SKM-1 (cell line): ENCODE measurements around the gene UBTD2.
"Not testable (repeated sequence)": the region's sequence is repeated elsewhere in the genome, so short reads cannot be mapped to it uniquely, and the experiment has no call there.

Source experiments
- DNase-seq: peaks from one replicate; lab custom pipeline; 2025; ENCODE audit not compliant: unreplicated experiment; lab: John Stamatoyannopoulos, UW

UBTD2 gene

DNA sequence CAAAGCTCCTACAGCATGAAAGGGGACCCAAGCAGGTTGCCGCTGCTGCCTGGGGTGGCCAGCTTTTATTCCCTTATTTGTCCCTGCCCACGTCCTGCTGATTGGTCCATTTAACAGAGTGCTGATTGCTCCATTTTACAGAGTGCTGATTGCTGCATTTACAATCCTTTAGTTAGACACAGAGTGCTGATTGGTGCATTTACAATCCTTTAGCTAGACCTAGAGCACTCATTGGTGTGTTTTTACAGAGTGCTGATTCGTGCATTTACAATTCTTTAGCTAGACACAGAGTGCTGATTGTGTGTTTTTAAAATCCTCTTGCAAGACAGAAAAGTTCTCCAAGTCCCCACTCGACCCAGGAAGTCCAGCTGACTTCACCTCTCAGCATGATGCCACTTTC, 85.8 kb downstream of the UBTD2 start:
- not testable (repeated sequence) for DNase-seq

DNA sequence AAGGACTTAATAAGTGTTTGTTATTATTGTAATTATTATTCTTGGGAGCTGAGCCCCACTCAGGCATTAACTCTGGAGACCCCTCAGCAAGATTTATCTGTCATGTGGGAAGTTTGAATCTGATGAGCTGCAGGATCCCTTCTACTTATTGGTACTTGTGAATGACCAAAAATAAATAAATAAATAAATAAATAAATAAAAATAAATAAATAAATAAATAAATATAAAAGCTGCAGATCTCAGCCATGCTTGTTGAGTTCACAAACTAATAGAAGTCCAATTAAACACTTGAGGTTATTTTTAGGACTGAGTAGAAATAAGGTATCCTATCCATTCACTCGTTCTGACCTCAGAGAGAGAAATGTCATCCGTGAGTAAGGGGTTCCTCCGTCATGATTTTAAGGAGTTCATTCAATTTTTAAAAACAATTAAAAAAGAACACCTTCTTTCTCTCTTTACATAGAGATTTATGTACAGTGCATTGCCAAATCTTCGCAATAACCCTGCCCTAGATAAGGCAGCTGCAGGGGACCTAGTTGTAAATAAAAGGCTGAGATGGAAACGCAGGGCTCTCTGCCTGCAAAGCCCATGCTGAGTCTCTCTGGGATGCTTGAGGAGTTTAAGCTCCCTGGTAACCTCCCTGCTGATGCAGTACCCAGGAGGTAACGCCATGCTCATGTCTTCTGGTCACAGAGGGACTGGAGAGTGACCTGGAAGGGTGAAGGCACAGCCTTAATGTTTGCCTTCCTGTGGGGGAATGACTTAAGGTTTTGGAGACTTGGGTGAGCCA, 88.4 kb downstream of the UBTD2 start:
- DNase-seq = no peak

DNA sequence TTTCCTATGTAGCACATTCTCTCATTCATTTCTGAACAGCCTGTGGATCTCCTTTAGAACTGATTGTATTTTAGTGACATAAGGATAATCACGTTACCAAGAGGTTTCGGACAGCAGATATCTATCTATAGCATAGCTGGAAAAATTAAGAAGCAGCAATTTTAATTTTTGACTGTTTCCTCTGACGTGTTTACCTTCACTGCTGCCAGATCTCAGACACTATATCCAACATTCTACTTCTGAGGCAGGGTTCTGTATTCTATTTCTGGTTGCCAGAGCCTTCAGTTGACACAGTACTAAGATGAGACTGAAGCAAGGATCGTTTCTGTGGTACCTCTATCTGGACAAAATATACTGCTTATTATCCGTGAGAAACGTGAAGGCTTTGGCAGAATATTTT, 89.7 kb downstream of the UBTD2 start, which contains the start of gene EFCAB9:
Gene EFCAB9, plus strand, starts transcription at position 301 of the 400 bp plus-strand sequence. Its CDS starts 1 bp downstream, at position 302.
- DNase-seq = no peak

DNA sequence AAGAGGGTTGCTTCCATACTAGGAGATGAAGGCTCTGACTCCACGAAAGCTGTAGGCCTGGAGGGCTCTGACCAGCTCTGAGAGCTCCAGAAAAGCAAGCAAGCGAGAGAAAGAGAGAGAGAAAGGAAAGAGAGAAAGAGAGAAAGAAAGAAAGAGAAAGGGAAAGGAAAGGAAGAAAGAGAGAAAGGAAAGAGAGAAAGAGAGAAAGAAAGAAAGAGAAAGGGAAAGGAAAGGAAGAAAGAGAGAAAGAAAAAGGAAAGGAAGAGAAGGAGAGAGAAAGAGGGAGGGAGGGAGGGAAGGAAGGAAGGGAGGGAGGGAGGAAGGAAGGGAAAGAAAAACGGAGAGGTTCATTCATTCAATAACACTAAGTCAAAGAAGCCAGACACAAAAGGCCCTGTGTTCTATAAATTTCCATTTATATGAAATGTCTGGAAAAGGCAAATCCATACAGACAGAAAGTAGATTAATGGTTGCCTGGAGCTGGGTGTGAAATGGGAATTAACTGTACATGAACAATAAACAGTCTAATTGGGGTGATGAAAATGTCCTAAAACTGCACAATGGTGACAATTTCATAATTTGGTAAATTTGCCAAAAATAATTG, 93.8 kb downstream of the UBTD2 start:
- DNase-seq = no peak

DNA sequence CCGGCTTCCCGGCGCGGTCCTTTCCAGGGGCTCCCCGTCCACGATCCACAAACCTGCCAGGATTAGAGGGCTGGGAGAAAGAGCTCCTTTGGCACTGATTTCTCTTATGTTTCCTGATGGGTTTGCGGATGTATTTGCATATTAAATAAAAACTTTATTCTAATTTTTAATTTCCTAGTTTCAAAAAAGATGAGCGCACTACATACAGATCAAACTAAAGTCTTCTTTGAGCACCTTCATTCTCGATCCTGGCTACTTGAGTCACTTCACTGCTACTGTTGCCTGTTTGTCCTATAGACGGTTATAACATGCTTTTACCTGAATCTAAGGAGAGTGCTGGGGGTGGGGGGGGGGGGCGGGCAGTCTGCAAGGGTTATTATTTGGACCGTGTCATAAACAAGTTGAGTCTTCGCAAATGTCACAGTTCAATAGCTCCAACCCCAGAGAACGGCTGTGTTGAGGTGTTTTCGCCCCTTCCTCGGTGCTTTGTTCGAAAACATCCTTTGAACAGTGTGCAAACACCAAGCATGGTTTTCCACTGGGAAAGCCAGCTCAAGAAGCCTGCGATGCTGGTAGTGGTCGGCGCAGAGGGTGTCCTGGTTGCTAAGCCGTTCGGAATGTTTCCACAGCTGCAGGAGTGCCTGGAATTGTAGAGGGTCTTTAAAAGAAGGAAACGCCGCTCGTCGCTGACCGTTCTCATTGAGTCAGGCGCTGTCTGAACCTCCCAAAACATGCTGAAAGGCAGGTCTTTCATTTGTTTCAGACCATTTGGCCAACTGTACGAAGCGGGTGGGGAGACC, 94.5 kb downstream of the UBTD2 start:
- DNase-seq = no peak

DNA sequence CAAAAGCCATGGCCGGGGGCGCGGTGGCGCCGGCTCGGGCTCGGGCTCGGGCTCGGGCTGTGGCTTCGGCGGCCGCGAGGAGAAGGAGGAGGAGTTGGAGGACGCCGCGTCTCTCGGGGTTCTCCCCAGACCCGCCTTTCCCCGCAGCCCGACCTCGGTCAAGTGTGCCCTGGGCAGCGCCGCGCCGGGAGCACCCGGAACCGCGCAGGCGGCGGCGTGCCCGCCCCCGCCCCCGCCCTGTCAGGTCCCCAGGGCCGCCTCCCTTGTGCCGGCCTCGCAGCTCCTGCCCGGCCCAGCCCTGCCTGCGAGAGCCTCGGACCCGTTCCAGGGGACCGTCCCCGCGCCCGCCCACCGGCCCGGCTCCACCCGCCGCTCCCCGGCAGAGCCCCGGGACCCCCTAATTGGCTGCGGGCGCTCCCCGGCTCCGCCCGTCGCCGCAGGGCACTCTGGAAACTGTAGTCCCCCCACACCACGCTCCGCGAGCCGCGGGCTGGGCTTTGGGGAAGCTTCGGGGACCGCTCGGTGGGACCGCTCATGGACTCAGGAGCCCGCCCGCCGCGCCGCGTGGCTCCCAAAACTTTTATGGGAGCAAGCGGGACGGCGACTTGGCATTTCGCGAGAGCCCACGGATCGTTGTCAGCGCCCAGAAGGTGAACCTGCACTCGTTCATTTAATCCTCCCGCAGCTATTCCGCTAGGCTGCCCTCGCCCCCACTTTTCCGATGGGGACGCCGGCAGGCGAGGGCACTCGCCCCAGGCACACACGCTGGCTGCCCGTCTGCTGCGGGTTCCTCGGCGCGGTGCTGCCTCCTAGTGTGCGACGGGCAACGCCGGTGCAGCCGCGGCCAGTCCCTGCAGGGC, 95.3 kb downstream of the UBTD2 start, which contains the start of gene STK10:
Gene STK10, minus strand, starts transcription at position 192 of the 860 bp plus-strand sequence. Its CDS starts 182 bp downstream, at position 10.
- peak; percentile 86 for DNase-seq

DNA sequence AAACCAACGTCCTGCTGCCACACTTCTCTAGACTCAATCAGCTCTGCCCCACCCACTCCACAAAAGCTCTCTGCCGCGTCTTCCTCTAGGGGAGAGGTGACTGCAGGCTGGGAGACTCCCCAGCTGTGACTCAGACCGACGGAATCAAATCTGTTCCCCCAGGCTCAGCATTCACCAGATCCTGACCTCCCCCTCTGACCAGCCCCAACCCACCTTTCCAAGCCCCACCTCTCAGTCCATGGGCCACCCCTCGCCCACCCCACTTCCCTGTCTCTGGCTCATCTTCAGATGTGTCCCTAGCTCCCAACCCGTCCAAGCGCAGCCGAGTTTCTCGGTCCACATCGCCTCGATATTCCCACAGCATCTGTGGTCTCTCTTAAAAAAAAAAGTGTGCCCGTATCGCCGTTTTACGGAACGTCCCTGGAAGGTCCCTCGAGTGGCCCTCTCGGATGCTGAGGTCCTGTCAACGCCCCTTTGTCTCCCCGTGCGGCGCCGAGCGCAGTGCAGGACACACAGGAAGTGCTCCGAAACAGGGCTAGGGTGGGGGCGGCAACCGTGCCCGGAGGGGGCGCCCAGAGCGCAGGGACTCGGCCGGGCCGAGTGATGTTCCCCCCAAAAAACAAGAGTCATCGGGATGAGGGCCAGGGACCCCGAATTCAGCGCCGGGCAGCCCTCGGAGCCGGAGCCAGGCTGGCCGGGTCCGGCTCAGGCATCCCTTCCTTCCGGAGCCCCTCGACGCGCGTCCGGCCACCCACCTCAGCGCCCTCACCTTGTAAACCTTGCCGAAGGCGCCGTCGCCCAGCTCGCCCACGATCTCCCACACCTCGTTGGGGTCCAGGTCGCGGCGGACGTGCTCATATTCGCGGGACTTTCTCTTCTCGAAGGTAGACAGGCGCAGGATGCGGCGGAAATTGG, 96.2 kb downstream of the UBTD2 start:
- DNase-seq = peak; percentile 72

DNA sequence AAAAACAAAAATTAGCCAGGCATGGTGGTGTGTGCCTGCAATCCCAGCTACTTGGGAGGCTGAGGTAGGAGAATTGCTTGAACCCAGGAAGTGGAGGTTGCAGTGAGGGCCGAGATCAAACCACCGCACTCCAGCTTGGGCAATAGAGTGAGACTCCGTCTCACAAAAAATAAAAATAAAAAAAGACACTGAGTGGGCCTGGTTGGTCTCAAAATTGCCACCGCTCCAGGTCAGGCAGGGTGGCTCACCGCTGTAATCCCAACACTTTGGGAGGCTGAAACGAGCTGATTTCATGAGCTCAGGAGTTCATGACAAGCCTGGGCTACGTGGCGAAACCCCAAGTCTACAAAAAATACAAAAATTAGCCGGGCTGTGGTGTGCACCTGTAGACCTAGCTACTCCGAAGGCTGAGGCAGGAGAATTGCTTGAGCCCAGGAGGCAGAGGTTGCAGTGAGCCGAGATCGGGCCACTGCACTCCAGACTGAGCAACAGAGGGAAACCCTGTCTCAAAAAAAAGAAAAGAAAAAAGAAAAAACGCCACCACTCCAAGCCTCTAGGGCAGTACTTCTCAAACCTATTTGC, 97.4 kb downstream of the UBTD2 start:
- DNase-seq = no peak

DNA sequence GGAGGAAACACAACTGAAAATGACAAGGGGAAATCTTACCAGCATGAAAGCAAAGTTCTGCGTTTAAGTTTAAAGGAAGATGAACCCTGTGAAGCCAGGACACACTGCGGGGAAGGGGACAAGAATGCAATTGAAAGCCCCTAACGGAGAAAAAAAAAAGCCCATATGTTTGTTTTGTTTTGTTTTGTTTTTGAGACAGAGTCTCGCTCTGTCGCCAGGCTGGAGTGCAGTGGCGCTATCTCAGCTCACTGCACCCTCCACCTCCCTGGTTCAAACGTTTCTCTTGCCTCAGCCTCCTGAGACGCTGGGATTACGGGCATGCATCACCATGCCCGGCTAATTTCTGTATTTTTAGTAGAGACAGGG, 98.5 kb downstream of the UBTD2 start:
- no peak for DNase-seq

DNA sequence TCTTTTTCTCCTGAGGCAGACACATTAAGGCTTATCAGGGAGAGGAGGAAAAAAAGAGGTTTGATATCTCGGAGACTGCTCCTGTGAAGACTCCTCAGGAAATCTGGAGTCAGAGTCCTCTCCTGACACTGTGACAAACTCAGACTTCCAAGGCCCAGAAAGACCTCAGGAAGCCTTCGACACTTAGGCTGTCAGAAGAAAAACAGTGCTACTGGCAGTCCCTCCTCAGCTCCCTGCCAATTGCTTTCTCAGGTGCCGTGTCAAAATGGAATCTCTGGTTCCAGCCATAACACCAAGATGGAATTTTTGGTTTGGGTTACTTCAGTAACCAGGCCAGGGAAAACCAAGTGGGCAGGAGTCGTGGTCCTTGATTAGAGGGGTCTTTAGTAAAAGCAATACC, 99.7 kb downstream of the UBTD2 start:
- DNase-seq = no peak

DNA sequence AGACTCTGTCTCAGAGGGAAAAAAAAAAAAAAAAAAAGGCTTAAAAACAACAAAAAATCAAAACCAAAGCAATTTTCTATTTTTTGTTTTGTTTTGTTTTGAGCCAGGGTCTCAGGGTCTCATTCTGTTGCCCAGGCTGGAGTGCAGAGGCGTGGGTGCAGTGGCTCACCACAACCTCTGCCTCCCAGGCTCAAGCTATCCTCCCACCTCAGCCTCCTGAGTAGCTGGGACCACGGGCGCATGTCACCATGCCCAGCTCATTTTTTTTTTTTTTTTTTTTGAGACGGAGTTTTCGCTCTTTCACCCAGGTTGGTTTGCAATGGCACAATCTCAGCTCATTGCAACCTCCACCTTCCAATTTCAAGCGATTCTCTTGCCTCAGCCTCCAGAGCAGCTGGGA, 101.3 kb downstream of the UBTD2 start:
- DNase-seq = no peak

DNA sequence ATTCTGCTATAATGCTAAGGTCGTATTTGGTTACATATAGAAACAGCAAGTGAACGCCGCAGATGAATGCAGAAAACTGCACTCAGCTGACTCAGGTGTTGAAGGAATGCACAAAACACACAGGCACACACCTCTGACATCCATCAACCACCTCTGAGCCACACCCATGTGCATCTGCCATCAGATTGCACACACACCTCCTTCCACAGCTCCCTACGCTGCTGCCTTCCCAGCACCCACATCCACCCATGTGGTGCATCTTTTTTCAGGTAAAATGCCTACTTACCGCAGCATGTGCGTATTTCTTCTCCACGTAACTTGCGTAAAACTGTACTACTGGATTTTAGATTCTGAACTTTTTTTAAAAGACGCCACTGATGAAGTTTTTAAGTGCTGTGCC, 102.6 kb downstream of the UBTD2 start:
- DNase-seq = no peak

DNA sequence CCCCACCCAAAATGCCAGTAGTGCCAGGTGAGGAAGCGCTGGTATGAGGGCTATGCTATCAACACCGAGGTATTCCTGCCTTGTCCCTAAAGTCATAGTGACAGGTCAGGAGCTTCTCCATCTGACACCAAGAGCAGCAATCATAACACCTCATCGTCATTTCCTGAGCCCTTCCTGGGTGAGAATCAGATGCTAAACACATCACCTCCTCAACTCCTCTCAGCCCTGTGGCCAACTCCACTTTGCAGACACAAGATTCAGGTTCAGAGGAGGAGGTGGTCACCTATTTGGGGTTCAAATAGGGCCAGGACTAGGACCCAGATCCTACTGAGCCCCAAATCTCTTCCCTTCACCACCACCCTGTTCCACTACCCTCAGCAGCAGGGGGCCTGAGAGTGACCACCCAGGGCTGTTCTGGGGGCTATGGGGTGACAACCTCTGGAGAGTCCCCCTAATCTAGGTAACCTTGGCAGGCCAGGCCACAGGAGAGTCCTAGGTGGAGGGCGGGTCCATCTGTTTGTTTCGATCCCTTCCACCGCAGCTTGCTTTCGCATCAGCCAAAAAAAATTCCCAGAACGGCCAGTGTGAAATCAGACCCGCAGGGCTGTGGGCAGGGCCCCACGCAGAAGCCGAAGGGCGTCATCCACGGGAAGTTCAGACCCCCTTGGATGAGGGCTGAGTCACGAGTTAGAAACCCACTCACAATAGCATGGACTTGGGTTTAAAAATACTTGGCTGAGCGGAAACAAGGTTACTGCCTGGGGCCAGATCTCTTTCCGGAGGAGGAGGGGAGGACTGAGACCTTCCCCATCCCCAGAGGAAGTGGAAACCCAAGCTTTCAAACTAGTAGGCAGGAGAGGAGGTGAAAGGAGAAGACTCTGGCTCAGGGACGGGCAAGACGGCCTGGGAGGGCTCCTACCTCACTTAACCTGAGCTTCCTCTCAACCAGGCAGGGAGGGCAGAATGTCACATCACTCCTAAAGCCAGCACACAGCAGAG, 104.3 kb downstream of the UBTD2 start:
- DNase-seq = peak; percentile 87

DNA sequence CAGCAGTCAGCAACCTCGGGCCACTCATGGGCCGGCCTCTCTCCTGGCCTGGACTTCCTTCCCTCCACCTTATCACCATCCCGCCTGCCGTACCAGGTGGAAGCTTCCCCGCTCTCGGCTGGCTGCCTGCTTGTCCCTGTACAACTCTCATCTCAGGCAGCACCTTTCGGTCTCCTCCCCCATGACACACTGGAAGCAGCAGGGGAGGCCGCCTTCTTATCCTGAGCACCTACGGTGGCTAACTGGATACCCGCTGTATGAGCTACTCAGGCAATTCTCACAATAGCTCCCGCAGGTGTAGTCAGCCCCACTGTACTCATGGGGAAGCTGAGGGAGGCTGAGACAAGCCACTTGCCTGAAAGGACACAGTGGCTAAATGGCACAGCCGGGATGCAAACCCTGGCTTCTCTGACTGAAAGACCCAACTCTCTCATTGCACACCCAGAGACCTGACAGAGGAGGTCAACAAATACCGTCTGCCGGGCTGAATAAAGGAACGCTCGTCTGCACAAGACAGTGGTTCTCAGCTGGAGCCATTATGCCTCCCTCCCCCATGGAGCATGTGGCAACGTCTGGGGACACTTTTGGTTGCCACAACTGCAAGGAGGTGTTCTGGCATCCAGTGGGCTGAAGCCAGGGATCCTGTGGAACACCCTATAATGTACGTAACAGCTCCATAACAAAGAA, 105.1 kb downstream of the UBTD2 start:
- no peak for DNase-seq

DNA sequence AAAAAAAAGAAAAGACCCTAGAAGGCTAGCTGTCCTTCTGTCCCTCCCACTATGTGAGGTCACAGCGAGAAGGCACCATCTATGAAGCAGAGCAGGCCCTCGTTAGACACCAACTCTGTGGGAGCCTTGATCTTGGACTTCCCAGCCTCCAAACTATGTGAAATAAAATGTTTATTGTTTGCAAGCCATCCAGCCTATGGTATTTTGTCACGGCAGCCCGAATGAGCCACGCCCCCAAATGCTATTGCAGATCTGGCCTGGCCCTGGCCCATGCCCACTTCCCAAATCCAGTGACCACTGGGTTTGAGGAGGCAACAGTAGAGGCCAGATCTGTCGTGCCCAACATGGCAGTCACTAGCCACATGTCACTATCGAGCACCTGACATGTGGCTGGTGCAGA, 106.4 kb downstream of the UBTD2 start:
- no peak for DNase-seq

DNA sequence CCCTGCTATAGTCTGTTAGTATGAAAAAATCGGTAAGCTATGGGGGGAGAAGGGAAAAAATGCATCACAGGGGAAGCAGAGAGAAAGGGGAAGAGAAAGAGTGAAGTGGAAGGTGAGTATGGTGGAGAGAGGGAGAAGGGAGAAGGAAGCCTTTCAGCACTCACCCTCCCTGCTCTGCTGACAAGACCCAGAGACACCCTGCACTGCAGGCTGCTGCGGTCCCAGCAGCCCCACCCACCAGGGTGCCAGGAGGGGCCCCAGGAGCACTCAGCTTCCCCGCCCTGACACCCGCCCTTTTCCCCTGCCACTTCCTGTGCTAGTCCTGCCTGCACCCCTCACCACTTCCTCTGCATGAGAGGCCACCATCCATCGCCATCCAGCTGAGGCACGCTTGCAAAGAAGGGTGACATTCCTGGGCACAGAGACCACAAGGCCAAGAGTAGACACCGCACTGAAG, 108.3 kb downstream of the UBTD2 start:
- DNase-seq = peak; percentile 95

DNA sequence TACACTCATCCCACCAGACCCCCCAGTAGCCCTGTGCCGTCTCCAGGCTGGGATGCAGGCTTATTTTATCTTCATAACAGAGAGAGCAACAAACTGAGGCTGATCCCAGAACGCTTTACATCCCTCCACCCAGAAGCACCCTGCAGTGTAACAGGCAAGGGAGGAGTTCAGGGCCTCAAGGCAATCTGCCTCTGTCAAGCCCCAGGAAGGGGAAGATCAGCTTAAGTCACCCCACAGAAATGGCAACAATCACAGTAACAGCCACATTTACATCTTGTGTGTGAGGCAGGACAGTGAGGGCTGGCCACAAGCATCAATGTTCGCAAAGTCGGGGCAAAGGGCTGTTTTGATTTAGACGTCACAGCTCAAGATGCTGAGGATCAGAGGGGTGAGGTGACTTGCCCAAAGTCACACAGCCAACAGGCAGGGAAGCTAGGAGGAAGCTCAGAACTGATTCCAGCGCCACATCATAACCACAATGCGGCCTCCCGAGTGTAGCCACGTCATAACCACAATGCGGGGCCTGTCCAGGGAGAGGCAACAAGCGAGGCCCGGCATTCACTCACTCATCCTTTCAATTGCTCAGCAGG, 109.9 kb downstream of the UBTD2 start:
- DNase-seq = peak; percentile 84
